H9 (cell line): ENCODE measurements around the gene CPLX1. TPM values are rescaled to one million over a fixed set of nuclear protein-coding genes. Genes with fewer than 3 reads are reported as not detected.

Experiments
- DNase-seq: peaks from one replicate; pipeline ENCODE4 v3.0.0-alpha.2; 2017
- H2AFZ ChIP-seq: one replicate; pipeline ENCODE4 v1.6.1; 2013; ENCODE audit warnings: mild to moderate bottlenecking, low read length, control low read depth, moderate library complexity
- H2AK5ac ChIP-seq: 2 replicates; pipeline ENCODE4 v1.6.1; 2013; ENCODE audit warnings: low read length, control low read depth, mixed read lengths; ENCODE audit not compliant: insufficient read length
- H2BK120ac ChIP-seq: one replicate; pipeline ENCODE4 v1.6.1; 2013; ENCODE audit warnings: low read depth, mild to moderate bottlenecking, low read length, control low read depth, inconsistent platforms; ENCODE audit not compliant: poor library complexity, severe bottlenecking
- H2BK12ac ChIP-seq: 2 replicates; pipeline ENCODE4 v1.6.1; 2013; ENCODE audit warnings: low read length, control low read depth, mixed read lengths, low read depth; ENCODE audit not compliant: insufficient read length
- H2BK15ac ChIP-seq: 2 replicates; pipeline ENCODE4 v1.6.1; 2013; ENCODE audit warnings: low read depth, low read length, control low read depth
- H2BK20ac ChIP-seq: one replicate; pipeline ENCODE4 v1.6.1; 2013; ENCODE audit warnings: low read depth, mild to moderate bottlenecking, low read length, control low read depth, inconsistent platforms; ENCODE audit not compliant: poor library complexity, severe bottlenecking
- H2BK5ac ChIP-seq: 2 replicates; pipeline ENCODE4 v1.6.1; 2013; ENCODE audit warnings: low read length, control low read depth, mixed read lengths; ENCODE audit not compliant: insufficient read length
- H3K14ac ChIP-seq: 2 replicates; pipeline ENCODE4 v1.6.1; 2013; ENCODE audit warnings: low read length, control low read depth; ENCODE audit not compliant: insufficient read depth
- H3K18ac ChIP-seq: 2 replicates; pipeline ENCODE4 v1.6.1; 2013; ENCODE audit warnings: low read depth, mild to moderate bottlenecking, mixed read lengths, low read length, control low read depth; ENCODE audit not compliant: insufficient read length
- H3K23ac ChIP-seq: 2 replicates; pipeline ENCODE4 v1.6.1; 2013; ENCODE audit warnings: low read length, control low read depth, mixed read lengths, low read depth; ENCODE audit not compliant: insufficient read length
- H3K23me2 ChIP-seq: 2 replicates; pipeline ENCODE4 v1.6.1; 2013; ENCODE audit warnings: low read depth, mild to moderate bottlenecking, mixed read lengths, low read length, control low read depth; ENCODE audit not compliant: insufficient read length, poor library complexity, severe bottlenecking
- H3K27ac ChIP-seq: 2 replicates; pipeline ENCODE4 v1.5.1; 2013; ENCODE audit warnings: low read length, control low read depth, mixed read lengths, low read depth; ENCODE audit not compliant: insufficient read length
- H3K27me3 ChIP-seq: 2 replicates; pipeline ENCODE4 v1.6.1; 2013; ENCODE audit warnings: low read length, control low read depth, inconsistent platforms; ENCODE audit not compliant: insufficient read depth
- H3K4ac ChIP-seq: 2 replicates; pipeline ENCODE4 v1.6.1; 2013; ENCODE audit warnings: low read depth, mild to moderate bottlenecking, control low read depth, inconsistent platforms, low read length, moderate library complexity
- H3K4me1 ChIP-seq: 2 replicates; pipeline ENCODE4 v1.6.1; 2013; ENCODE audit warnings: low read length, control low read depth, inconsistent platforms; ENCODE audit not compliant: insufficient read depth
- H3K4me2 ChIP-seq: 2 replicates; pipeline ENCODE4 v1.6.1; 2013; ENCODE audit warnings: low read length, control low read depth, mixed read lengths; ENCODE audit not compliant: insufficient read length, insufficient read depth
- H3K56ac ChIP-seq: 2 replicates; pipeline ENCODE4 v1.6.1; 2013; ENCODE audit warnings: low read depth, mild to moderate bottlenecking, mixed read lengths, low read length, control low read depth; ENCODE audit not compliant: insufficient read length
- H3K79me1 ChIP-seq: 2 replicates; pipeline ENCODE4 v1.6.1; 2013; ENCODE audit warnings: low read depth, mild to moderate bottlenecking, moderate library complexity, low read length, control low read depth, inconsistent platforms; ENCODE audit not compliant: insufficient read depth, poor library complexity, severe bottlenecking
- H3K79me2 ChIP-seq: 2 replicates; pipeline ENCODE4 v1.6.1; 2013; ENCODE audit warnings: low read length, control low read depth, inconsistent platforms; ENCODE audit not compliant: insufficient read depth
- H3K9ac ChIP-seq: 2 replicates; pipeline ENCODE4 v1.6.1; 2013; ENCODE audit warnings: low read length, control low read depth, mixed read lengths; ENCODE audit not compliant: insufficient read length; ENCODE audit errors: extremely low read depth
- H3K9me3 ChIP-seq: one replicate; pipeline ENCODE4 v1.6.1; 2013; ENCODE audit warnings: low read depth, low read length, inconsistent platforms; ENCODE audit not compliant: control insufficient read depth
- H3T11ph ChIP-seq: one replicate; pipeline ENCODE4 v1.6.1; 2013; ENCODE audit warnings: mild to moderate bottlenecking, low read length, control low read depth, inconsistent platforms
- H4K20me1 ChIP-seq: one replicate; pipeline ENCODE4 v1.6.1; 2013; ENCODE audit not compliant: control insufficient read depth, insufficient read length, insufficient read depth
- H4K5ac ChIP-seq: 2 replicates; pipeline ENCODE4 v1.6.1; 2013; ENCODE audit warnings: low read depth, mild to moderate bottlenecking, mixed read lengths, low read length, control low read depth; ENCODE audit not compliant: insufficient read length
- H4K8ac ChIP-seq: replicated peaks from 2 replicates; pipeline ENCODE4 v1.6.1; 2013; ENCODE audit warnings: low read length, control low read depth, mixed read lengths, low read depth; ENCODE audit not compliant: insufficient read length
- H4K91ac ChIP-seq: 2 replicates; pipeline ENCODE4 v1.6.1; 2013; ENCODE audit warnings: low read depth, mild to moderate bottlenecking, moderate library complexity, mixed read lengths, low read length, control low read depth; ENCODE audit not compliant: insufficient read length
- H3K27ac Mint-ChIP-seq, 3 experiments: 2 replicates in 2 of 3; 3 replicates in 1 of 3; pipeline ENCODE4 v1.8.0; 2020 to 2021; ENCODE audit warnings: mixed read lengths in 3 of 3, mild to moderate bottlenecking in 1 of 3, moderate library complexity in 1 of 3
- H3K27me3 Mint-ChIP-seq: 2 replicates; pipeline ENCODE4 v1.8.0; 2021; ENCODE audit warnings: low read depth, mild to moderate bottlenecking, moderate library complexity, mixed read lengths
- H3K36me3 Mint-ChIP-seq, 3 experiments: 2 replicates in 2 of 3; 3 replicates in 1 of 3; pipeline ENCODE4 v1.8.0; 2020 to 2021; ENCODE audit warnings: low read depth in 3 of 3, mixed read lengths in 3 of 3; ENCODE audit not compliant: insufficient read depth in 1 of 3
- H3K4me1 Mint-ChIP-seq, 2 experiments: 2 replicates each; pipeline ENCODE4 v1.8.0; 2020; ENCODE audit warnings: mixed read lengths in 2 of 2
- H3K4me3 Mint-ChIP-seq, 2 experiments: 2 replicates in 1 of 2; 3 replicates in 1 of 2; pipeline ENCODE4 v1.8.0; 2020 to 2021; ENCODE audit warnings: mild to moderate bottlenecking in 2 of 2, mixed read lengths in 2 of 2, moderate library complexity in 1 of 2
- H3K9me3 Mint-ChIP-seq, 2 experiments: 2 replicates in 1 of 2; 3 replicates in 1 of 2; pipeline ENCODE4 v1.8.0; 2020; ENCODE audit warnings: mild to moderate bottlenecking in 2 of 2, mixed read lengths in 2 of 2, moderate library complexity in 1 of 2
- WGBS: extraction: QIAGEN DNeasy Blood & Tissue Kit; methylation state at CpG from one replicate; pipeline ENCODE4 v1.1.7; 2013; ENCODE audit warnings: missing lambda C conversion rate, low lambda C conversion rate, mixed read lengths; ENCODE audit not compliant: insufficient read length; ENCODE audit errors: extremely low coverage; 5-methylcytosine and 5-hydroxymethylcytosine counted together
- total RNA-seq: library from RNA; stranded (reverse); gene quantifications from 2 replicates; pipeline ENCODE4 v1.2.1, GENCODE V29; 2021
- TF ChIP-seq, protein P1 (sequence below): fragments of 200-600 bp; sonication (generic); conservative IDR thresholded peaks from 3 replicates; pipeline ENCODE4 v1.8.0; 2021; ENCODE audit warnings: antibody characterized with exemption, mild to moderate bottlenecking

CPLX1 gene
- total RNA-seq, 1 experiment from 2014 or later, result 0.90 TPM

DNA sequence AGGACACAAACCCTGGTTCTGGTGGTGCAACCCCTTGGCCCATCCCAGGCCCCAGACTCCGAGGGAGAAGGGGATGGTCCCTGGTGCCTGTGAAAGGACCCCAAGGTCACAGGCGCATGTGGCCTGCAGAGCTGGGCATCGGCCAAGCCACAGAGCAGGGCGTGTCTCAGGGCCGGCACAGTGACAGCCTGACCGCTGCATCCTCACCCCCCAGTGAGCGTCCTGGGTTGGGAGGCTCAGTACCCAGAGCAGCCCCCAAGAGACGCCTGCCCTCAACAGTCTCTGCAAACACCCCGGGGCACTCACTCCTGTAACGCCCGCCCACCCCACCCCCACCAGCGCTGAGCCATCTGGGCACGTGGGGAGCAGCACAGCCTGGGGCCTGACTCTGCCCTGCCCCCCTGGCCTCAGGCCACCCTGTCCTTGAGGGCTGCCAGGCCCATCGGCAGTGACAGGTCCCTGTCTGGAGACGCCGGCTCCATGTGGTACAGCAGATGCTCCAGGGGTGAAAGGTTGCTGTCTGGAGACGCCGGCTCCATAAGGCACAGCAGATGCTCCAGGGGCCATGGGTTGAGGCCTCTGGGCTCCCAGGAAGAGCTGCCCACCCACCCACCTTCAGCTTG lies 24.5 kb upstream of the CPLX1 start:
- Histone ChIP-seq H3K9me3 (no peaks in the 10 kb centered on the region), H2AK5ac (no peak overlapping the region), H3K4ac (no peak overlapping the region), H3K4me1 (no peaks in the 10 kb centered on the region), H3K27ac (no peak overlapping the region), H3K4me2 (no peak overlapping the region), H3K14ac (no peak overlapping the region), H3T11ph (no peak overlapping the region), H4K5ac (no peak overlapping the region), H2BK15ac (no peak overlapping the region), H3K9ac (no peak overlapping the region), H3K18ac (no peak overlapping the region), H2BK5ac (no peak overlapping the region), H3K56ac (no peak overlapping the region), H3K23me2 (no peaks in the 10 kb centered on the region), H4K91ac (no peak overlapping the region), H2BK20ac (no peak overlapping the region), H3K79me2 (no peaks in the 10 kb centered on the region), H2AFZ (no peak overlapping the region), H3K23ac (no peak overlapping the region), H4K8ac (no peak overlapping the region), H2BK12ac (no peak overlapping the region), H4K20me1 (no peaks in the 10 kb centered on the region), H3K79me1 (no peaks in the 10 kb centered on the region), H2BK120ac (no peak overlapping the region), H3K27me3 (no peaks in the 10 kb centered on the region)
- Mint-ChIP-seq H3K4me3 (no peak overlapping the region), H3K36me3 (peaks cover 7 to 35% (median 7%) of the 10 kb centered on the region in 3 experiments; a peak in 6 of 7 replicates), H3K27ac (no peak overlapping the region), H3K9me3 (no peaks in the 10 kb centered on the region), H3K27me3 (no peaks in the 10 kb centered on the region), H3K4me1 (no peaks in the 10 kb centered on the region)
- TF ChIP-seq, protein P1, sequence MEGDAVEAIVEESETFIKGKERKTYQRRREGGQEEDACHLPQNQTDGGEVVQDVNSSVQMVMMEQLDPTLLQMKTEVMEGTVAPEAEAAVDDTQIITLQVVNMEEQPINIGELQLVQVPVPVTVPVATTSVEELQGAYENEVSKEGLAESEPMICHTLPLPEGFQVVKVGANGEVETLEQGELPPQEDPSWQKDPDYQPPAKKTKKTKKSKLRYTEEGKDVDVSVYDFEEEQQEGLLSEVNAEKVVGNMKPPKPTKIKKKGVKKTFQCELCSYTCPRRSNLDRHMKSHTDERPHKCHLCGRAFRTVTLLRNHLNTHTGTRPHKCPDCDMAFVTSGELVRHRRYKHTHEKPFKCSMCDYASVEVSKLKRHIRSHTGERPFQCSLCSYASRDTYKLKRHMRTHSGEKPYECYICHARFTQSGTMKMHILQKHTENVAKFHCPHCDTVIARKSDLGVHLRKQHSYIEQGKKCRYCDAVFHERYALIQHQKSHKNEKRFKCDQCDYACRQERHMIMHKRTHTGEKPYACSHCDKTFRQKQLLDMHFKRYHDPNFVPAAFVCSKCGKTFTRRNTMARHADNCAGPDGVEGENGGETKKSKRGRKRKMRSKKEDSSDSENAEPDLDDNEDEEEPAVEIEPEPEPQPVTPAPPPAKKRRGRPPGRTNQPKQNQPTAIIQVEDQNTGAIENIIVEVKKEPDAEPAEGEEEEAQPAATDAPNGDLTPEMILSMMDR, result no peak
- no peak for DNase-seq
- no CpG with 5 or more reads among the region's 18 CpGs for WGBS
